Adrenal gland (tissue), 19 donors: Measurements from ENCODE around the gene PRTFDC1. TPM values are rescaled to one million over a fixed set of nuclear protein-coding genes. Genes with fewer than 3 reads are reported as not detected.

Source experiments
- DNase-seq, 7 donors: peaks; one replicate each; pipeline ENCODE4 v3.0.0-alpha.2; 2019 to 2020
- H3K27ac ChIP-seq, 5 donors: fragments of 200-600 bp; sonication (generic) in 4 of 5; 1 replicate in 3 of 5; 2 replicates in 2 of 5; pipeline versions ENCODE4 v1.5.1 to v1.8.0; 2016 to 2020; ENCODE audit warnings: mild to moderate bottlenecking in 1 of 5
- H3K27me3 ChIP-seq: fragments of 200-600 bp; 2 replicates; pipeline ENCODE4 v1.8.0; 2021
- H3K36me3 ChIP-seq, 2 donors: fragments of 200-600 bp; replicated peaks in 1 of 2; 1 replicate in 1 of 2; 2 replicates in 1 of 2; pipeline versions ENCODE4 v1.5.1 to v1.8.0; 2018 to 2022
- H3K4me1 ChIP-seq, 2 donors: fragments of 200-600 bp; replicated peaks in 1 of 2; 1 replicate in 1 of 2; 2 replicates in 1 of 2; pipeline versions ENCODE4 v1.5.1 to v1.8.0; 2018 to 2021
- H3K4me3 ChIP-seq, 4 donors: fragments of 200-600 bp; sonication (generic) in 3 of 4; one replicate each; pipeline ENCODE4 v1.5.1; 2016 to 2018
- H3K9me3 ChIP-seq, 3 donors: fragments of 200-600 bp; sonication (generic) in 1 of 3; replicated peaks in 1 of 3; 1 replicate in 2 of 3; 2 replicates in 1 of 3; pipeline versions ENCODE4 v1.5.1 to v1.8.0; 2016 to 2021
- CTCF ChIP-seq, 6 experiments: fragments of 450-650 bp in 4 of 6; fragments of 200-600 bp in 2 of 6; sonication (generic) in 1 of 6; IDR thresholded peaks; 1 replicate in 5 of 6; 2 replicates in 1 of 6; pipeline versions ENCODE4 v1.5.1 to v1.8.0; 2016 to 2021; ENCODE audit warnings: antibody characterized with exemption in 6 of 6, mild to moderate bottlenecking in 2 of 6, moderate library complexity in 1 of 6
- POLR2A ChIP-seq, 2 donors: fragments of 450-650 bp; IDR thresholded peaks; one replicate each; pipeline ENCODE4 v1.6.1; 2017; ENCODE audit warnings: antibody characterized with exemption in 2 of 2, mild to moderate bottlenecking in 2 of 2, moderate library complexity in 1 of 2
- WGBS, 4 donors: extraction: QIAGEN DNeasy Blood & Tissue Kit in 2 of 4; methylation state at CpG; one replicate each; pipeline versions ENCODE4 v1.1.5 to v1.1.7; 2013 to 2017; 5-methylcytosine and 5-hydroxymethylcytosine counted together
- intact Hi-C, 2 donors: fragments of 100-400 bp; cut with DNase I; formaldehyde crosslinking; loops; one replicate each; pipeline versions ENCODE4 v1.14.1 to v1.15.0; 2022 to 2023
- long read RNA-seq, 10 donors: library from polyadenylated mRNA in 3 of 10; unstranded in 2 of 10; stranded (forward) in 1 of 10; transcript quantifications; one replicate each; pipeline ENCODE4 v2.0.0 and lab custom pipeline, GENCODE V29; 2021 to 2026
- polyA plus RNA-seq, 3 donors: library from polyadenylated mRNA; stranded (reverse); fragments of 200-250 nt in 2 of 3; fragments of 350-450 nt in 1 of 3; fragmentation: Illumina TruSeq in 1 of 3; extraction: RNeasy Lipid Tissue Mini Kit (QIAGEN cat#74804) in 1 of 3; gene quantifications; one replicate each; pipeline ENCODE4 v1.2.3, GENCODE V29; 2013 to 2014
- total RNA-seq, 9 donors: library from RNA; depleted of rRNA in 4 of 9; stranded (reverse); fragments of >200 nt in 4 of 9; fragments of 120-200 nt in 1 of 9; fragmentation: NEBNext Ultra II Directional in 1 of 9; extraction: Animal tissue kit (Norgen Biotek cat#: 25700) in 1 of 9; gene quantifications; one replicate each; pipeline versions ENCODE4 v1.1.0 to v1.2.4, GENCODE V29; 2013 to 2023
- donor health status: healthy with polysubstance abuse.
- donor health status: Bipolar disorder and iron deficiency.
- donor health status: DM: yes; HTN: yes; CAD: no.
- donor health status: DM: no; HTN: no; CAD: no.
- donor health status: DM: no; HTN: no; CAD: no.
- donor health status: DM: yes; HTN: yes; CAD: no.

PRTFDC1 gene
- total RNA-seq = 10 to 100 TPM; 14.9 to 56.5 (median 29.0) TPM
- polyA plus RNA-seq = 10 to 100 TPM; 13.5 to 28.8 (median 24.4) TPM
- long read RNA-seq, donor 1, partial matches to known transcripts = 0 of 15 reads
- long read RNA-seq, donor 1, other reads (novel, unspliced or antisense) = 13 of 15 reads
- long read RNA-seq, donor 2 = 0 reads
- long read RNA-seq, donor 3, partial matches to known transcripts = 0 of 5 reads
- long read RNA-seq, donor 3, other reads (novel, unspliced or antisense) = 0 of 5 reads
- long read RNA-seq, donor 4, partial matches to known transcripts = 0 of 8 reads
- long read RNA-seq, donor 4, other reads (novel, unspliced or antisense) = 5 of 8 reads
- long read RNA-seq, donor 5, partial matches to known transcripts = 0 of 12 reads
- long read RNA-seq, donor 5, other reads (novel, unspliced or antisense) = 12 of 12 reads
- long read RNA-seq, donor 6, partial matches to known transcripts = 3 of 9 reads
- long read RNA-seq, donor 6, other reads (novel, unspliced or antisense) = 4 of 9 reads
- long read RNA-seq, donor 7, partial matches to known transcripts = 0 of 2 reads
- long read RNA-seq, donor 7, other reads (novel, unspliced or antisense) = 0 of 2 reads
- long read RNA-seq, donor 8, partial matches to known transcripts = 0 of 15 reads
- long read RNA-seq, donor 8, other reads (novel, unspliced or antisense) = 12 of 15 reads
- long read RNA-seq, donor 9, partial matches to known transcripts = 0 of 13 reads
- long read RNA-seq, donor 9, other reads (novel, unspliced or antisense) = 13 of 13 reads
- long read RNA-seq, donor 10, partial matches to known transcripts = 0 of 10 reads
- long read RNA-seq, donor 10, other reads (novel, unspliced or antisense) = 7 of 10 reads

- TF ChIP-seq POLR2A (IDR thresholded peaks at IDR 0.05) (no peak), CTCF (IDR thresholded peaks at IDR 0.05) (peak in 1 of 6 experiments; percentile 11)
- Histone ChIP-seq H3K36me3 (no peaks in the 10 kb centered on the region), H3K27me3 (no peaks in the 10 kb centered on the region), H3K4me1 (peaks cover 7 to 25% of the 10 kb centered on the region in 2 donors), H3K4me3 (peak within 1 kb of the TSS in 3 of 4 donors; percentile 23 to 81 (median 52)), H3K27ac (peak within 1 kb of the TSS; percentile 53 to 94 (median 87)), H3K9me3 (no peaks in the 10 kb centered on the region)
- 1 to 7% (median 2%) methylated on average over 5 to 56 of the region's 56 CpGs for WGBS, 4 donors
- peak; percentile 37 to 71 (median 63) for DNase-seq
- intact Hi-C loops = loop anchor here in 1 of 2 donors (10.0 kb wide), 1 partner anchor 227 kb away; the partner anchor contains the start of gene ARHGAP21
Measured at GRCh38 chr10:24952143-24952706, at the start of gene PRTFDC1. TSS of gene PRTFDC1 (minus strand) at chr10:24952606. CDS start at chr10:24952575, 31 bp downstream.

- TF ChIP-seq POLR2A (IDR thresholded peaks at IDR 0.05) (no peak), CTCF (IDR thresholded peaks at IDR 0.05) (no peak)
- no peaks in the 10 kb centered on the region for H3K4me1 ChIP-seq
- H3K4me3 ChIP-seq = no peak overlapping the region
- no peaks in the 10 kb centered on the region for H3K27me3 ChIP-seq
- 76 to 88% (median 81%) methylated on average over 3 of the region's 3 CpGs for WGBS, 4 donors
- H3K9me3 ChIP-seq = no peaks in the 10 kb centered on the region
- no peak overlapping the region for H3K27ac ChIP-seq
- no peak for DNase-seq
- H3K36me3 ChIP-seq = no peaks in the 10 kb centered on the region
- intact Hi-C loops = loop anchor here in 1 of 2 donors (10.0 kb wide), 1 partner anchor 353 kb away; no protein-coding TSS in a partner anchor
Measured at GRCh38 chr10:24998044-24998443, 45.6 kb upstream of the PRTFDC1 start.

- no peak overlapping the region for H3K27ac ChIP-seq
- intact Hi-C loops = loop anchor here in 1 of 2 donors (10.0 kb wide), 1 partner anchor 350 kb away; no protein-coding TSS in a partner anchor
- H3K36me3 ChIP-seq = no peaks in the 10 kb centered on the region
- no peaks in the 10 kb centered on the region for H3K27me3 ChIP-seq
- no peak for DNase-seq
- no peak overlapping the region for H3K4me3 ChIP-seq
- H3K9me3 ChIP-seq = no peaks in the 10 kb centered on the region
- H3K4me1 ChIP-seq = no peaks in the 10 kb centered on the region
- TF ChIP-seq CTCF (IDR thresholded peaks at IDR 0.05) = no peak
- no peak for TF ChIP-seq POLR2A (IDR thresholded peaks at IDR 0.05)
Measured at GRCh38 chr10:24995072-24995471, 42.7 kb upstream of the PRTFDC1 start.
